ENCODE measurements around the gene TNFRSF1B.

Gene TNFRSF1B

DNA sequence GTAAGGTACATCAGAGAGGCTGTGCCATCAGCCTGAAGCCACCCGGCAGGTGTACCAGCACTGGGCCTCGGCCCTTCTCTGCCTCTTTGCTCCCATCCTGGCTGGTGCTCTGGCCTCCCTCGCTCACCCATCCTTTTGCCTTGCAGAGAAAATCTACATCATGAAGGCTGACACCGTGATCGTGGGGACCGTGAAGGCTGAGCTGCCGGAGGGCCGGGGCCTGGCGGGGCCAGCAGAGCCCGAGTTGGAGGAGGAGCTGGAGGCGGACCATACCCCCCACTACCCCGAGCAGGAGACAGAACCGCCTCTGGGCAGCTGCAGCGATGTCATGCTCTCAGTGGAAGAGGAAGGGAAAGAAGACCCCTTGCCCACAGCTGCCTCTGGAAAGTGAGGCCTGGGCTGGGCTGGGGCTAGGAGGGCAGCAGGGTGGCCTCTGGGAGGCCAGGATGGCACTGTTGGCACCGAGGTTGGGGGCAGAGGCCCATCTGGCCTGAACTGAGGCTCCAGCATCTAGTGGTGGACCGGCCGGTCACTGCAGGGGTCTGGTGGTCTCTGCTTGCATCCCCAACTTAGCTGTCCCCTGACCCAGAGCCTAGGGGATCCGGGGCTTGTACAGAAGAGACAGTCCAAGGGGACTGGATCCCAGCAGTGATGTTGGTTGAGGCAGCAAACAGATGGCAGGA is 24.5 kb upstream of the TNFRSF1B start:
- DNase-seq, result no peak

DNA sequence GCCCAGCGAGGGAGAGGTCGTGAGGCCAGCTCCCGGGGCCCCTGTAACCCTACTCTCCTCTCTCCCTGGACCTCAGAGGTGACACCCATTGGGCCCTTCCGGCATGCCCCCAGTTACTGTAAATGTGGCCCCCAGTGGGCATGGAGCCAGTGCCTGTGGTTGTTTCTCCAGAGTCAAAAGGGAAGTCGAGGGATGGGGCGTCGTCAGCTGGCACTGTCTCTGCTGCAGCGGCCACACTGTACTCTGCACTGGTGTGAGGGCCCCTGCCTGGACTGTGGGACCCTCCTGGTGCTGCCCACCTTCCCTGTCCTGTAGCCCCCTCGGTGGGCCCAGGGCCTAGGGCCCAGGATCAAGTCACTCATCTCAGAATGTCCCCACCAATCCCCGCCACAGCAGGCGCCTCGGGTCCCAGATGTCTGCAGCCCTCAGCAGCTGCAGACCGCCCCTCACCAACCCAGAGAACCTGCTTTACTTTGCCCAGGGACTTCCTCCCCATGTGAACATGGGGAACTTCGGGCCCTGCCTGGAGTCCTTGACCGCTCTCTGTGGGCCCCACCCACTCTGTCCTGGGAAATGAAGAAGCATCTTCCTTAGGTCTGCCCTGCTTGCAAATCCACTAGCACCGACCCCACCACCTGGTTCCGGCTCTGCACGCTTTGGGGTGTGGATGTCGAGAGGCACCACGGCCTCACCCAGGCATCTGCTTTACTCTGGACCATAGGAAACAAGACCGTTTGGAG is 23.7 kb upstream of the TNFRSF1B start:
- DNase-seq, result no peak

DNA sequence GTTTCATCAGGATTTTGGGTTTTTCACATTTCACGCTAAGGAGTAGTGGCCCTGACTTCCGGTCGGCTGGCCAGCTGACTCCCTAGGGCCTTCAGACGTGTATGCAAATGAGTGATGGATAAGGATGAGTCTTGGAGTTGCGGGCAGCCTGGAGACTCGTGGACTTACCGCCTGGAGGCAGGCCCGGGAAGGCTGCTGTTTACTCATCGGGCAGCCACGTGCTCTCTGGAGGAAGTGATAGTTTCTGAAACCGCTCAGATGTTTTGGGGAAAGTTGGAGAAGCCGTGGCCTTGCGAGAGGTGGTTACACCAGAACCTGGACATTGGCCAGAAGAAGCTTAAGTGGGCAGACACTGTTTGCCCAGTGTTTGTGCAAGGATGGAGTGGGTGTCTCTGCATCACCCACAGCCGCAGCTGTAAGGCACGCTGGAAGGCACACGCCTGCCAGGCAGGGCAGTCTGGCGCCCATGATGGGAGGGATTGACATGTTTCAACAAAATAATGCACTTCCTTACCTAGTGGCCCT is 23.1 kb upstream of the TNFRSF1B start:
- no peak for DNase-seq

DNA sequence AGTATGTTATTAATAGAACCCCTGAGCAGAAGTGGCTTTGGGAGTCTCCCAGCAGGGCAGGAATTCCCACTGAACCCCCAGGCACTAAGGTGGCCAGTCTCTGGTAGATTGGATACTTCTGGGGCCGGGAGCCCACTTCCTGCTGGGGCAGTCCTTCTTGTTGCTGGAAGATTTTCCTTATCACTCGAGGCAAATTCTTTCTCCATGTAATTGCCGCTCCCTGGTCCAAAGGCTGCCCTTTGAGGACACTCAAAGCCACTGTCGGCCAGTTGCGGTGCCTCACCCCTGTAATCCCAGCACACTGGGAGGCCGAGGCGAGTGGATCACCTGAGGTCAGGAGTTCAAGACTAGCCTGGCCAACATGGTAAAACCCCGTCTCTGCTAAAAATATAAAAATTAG is 22.6 kb upstream of the TNFRSF1B start:
- DNase-seq, result no peak

DNA sequence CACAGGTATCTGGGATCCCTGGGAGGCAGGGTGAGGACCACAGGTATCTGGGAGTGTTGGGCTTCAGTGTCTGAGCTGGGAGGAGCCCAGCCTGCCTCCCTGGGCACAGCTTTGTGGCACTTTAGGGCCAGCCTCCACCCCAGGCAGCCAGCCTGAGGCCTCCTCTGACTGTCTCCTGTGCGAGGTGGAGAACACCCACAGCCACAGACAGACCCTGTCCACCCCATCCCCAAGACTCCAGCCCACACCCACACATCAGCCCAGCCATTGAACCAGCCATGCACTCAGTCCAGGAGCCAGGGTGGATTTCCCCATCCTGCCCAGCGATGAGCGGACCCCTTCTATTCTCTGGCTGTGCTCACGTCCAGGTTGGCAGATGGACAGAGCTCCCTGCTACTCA is 21.8 kb upstream of the TNFRSF1B start:
- no peak for DNase-seq

DNA sequence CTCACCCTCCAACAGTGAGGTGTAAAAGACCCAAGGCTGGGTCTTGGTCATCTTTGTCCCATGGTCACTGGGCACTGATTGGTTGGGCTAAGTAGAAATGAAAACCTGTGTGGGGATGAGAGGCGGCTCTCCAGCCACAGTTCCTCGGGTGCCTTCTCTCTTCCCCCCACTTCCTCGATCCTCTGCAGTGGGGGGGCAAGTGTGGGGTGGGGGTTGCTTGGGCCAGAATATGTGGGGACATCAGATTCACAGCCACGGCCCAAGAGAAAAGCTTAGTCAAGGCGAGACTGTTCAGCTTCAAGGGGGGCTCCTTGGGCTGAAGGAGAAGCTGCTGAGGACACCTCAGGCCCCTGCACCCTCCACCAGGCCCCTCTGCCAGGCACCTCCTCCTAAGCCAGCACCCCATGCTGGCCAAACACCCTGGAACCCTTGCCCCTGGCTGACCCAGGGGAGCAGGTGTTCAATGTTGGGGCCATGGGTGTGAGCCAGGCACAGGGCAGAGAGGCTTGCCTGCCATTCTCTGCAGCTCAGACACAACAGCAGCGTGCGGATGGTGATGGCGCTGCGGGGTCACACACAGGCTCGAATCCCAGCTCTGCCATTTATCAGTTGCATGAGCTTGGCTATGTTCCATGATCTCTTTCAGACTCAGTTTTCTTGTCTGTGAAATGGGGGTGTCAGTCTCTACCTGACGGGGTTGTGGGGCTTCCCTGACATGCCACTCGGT is 21.0 kb upstream of the TNFRSF1B start:
- no peak for DNase-seq

DNA sequence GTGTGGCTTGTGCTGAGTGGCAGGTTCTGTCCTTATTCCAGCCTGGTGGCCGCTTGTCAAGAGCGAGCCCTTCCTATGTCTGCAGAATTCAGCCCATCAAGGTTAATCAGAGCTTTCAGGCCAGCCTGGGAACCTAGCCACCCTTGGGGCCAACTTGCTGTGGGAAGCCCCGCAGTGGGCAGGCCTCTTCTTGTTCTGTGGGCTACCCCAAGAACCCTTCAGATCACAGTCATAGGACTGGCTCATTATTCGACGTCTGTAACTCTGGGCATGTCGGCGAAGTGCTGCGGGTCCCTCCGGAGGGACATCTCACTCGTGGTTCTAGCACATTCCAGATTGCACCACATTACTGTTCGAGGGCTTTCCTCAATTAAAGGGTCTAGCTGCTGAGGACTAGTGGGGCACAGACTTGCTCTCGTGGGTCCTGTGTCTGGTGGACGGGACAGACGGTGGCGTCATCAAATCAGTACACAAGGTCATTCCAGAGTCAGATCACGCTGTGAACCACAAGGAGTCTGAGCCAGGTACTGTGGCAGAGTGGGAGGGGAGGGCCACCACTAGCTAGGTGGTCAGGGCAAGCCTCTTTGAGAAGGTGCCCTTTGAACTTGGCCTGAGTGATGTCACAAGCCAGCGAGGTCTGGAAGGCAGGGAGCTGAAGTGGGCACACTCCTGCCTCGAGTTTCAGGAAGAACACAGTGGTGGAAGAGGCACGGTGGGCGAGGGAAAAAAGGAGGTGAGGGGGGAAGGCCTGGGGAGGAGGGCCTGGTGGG is 20.3 kb upstream of the TNFRSF1B start:
- no peak for DNase-seq

DNA sequence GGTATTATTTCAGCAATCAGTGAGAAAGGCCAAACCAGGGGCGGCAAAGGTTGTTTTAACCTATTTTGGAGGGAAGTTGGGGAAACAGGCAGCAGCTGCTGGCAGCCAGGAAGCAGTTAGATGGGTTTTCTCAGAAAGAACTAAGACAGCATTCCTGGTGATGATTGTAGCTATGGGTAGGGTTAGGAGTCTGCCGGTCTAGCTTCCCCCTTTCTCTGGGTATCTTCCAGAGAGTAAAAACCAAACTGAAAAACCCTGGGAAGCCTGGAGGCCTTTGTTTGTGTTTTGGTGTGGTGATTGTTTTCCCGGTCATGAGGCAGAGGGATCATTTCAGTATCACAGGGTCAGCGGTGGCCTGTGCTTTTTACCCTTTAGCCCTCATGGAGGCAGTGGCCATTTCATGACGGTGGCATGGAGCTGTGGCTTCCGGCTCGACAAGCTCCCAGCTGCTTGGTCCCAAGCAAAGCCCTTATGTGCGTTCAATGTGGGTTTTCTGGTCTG is 19.5 kb upstream of the TNFRSF1B start:
- DNase-seq, result no peak

DNA sequence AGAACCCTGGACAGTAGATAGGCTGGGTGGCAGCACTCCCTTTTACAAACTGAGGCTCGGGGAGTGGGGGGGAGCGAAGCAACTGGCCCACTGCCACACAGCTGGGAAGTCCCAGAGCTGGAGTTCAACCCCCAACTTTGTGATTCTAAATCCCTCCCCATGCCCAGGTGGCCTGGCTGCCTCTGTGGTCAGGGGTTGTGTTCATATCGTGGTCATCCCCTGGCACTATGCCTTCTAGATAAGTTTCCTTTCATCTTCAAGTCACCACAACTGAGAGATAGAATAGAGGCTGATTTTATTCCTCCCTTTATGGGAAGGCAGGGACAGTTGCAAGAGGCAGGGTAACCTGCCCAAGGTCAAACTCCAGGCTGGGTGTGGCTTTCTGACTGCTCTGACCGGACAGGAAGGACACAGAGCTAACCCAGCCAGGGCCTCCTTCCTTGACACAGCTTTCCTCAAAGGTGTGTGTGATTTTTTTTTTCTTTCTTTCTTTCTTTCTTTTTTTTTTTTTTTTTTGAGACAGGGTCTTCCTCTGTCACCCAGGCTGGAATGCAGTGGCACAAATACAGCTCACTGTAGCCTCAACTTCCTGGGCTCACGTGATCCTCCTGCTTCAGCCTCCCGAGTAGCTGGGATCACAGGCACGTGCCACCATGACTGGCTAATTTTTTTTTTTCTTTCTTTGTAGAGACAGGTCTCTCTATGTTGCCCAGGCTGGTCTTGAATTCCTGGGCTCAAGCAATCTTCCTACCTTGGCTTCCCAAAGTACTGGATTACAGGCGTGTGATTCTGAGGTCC is 18.4 kb upstream of the TNFRSF1B start:
- DNase-seq, result no peak

DNA sequence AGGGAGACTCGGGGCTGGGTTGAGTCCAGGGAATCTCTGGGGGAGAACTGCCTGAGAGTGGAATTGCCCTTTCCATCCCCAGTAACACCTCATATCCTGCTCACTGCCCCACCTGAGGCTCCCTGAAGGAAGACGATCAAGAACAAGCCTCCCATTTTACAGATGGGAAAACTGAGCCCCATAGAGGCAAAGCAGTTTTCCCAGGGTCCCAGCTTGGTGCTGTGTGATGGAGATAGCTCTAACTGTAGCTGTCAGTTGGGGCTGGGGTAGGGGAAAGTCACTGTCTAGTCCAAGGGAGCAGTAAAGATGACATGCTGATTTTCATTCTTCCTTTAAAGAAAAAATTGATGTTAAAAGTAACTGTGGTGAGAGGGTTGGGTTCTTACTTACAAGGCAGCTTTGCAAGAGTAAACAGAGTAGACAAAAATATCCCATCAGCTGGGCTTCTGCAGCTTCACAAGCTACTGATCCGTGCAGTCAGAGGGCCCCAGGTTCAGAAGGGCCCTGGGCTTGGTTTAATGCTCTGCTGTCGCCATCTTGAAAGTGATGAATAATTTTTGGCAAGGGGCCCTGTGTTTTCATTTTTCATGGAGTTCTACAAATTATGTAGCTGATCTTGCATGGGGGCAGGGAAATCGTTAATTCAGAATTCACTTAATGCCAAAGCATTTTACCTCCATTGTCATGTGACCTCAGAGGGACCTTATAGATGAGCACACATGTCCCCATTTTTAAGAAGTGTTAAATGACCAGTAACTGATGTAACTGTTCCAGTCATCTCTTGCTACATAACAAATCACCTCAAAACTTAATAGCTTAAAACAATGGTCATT is 17.6 kb upstream of the TNFRSF1B start:
- no peak for DNase-seq

DNA sequence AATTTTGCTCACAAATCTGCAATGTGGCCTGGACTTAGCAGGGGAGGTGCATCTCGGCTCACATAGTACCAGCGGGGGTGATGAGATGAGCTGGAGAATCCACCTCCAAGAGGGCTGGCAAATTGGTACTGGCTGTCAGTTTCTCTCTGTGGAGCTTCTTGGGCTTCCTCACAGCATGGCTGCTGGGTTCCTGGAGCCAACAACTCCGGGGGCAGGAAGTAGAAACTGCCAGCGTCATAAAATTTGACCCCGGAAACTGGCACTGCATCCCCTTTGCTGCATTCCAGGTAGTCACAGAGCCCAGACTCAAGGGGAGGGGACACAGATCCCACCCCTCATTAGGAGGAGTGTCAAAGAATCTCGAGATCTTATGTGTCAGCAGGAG is 17.0 kb upstream of the TNFRSF1B start:
- DNase-seq, result no peak

DNA sequence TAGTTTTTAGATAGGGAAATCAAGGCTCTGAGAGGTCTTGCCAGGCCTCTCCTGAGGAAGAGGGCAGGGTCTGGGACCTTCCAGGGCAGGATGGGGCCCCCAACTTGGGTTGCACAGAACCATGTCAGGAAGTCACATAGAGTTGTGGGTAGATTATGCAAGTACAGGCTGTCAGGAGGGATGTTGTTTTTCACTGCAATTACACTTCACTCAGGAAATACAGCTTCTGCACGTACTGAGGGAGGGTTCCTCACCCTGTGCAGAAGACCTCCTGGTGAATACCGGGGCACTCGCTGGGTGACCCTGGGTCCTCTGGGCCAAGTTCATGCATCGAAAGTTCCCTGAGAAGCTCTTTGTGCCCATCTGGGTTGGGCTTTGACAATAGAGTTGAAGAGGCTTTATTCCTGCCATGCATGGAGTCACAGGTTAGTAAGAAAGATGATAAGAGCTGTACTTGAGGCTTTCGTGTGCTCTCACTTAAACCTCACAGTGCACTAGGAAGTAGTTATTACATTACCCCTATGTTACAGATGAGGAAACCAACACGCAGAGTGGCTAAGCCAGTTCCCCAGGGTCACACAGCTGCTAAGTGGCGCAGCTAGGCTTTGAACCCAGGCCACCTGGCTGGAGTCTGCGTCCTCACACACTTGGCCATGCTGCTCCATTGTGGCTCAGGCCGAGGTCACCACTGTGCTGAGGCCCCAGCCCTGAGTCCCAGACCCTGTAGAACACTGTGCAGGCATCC is 16.2 kb upstream of the TNFRSF1B start:
- no peak for DNase-seq

DNA sequence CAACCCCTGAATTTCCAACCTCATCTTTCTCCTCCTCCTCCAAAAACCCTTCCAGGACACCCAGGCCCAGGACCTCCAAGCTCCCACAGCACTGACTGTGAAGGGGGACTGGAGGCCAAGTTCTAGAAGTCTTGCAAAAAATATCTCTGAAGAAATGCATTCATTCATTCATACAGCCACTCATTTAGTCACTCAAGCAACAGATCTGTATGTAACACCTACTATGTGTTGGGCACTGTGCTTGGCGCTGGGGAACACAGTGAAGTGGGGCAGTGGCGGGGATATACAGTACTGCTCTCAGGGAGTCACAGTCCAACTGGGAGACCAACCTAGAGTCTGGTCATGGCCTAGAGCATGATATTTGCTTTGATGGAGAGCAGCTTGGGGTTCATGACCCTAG is 15.3 kb upstream of the TNFRSF1B start:
- no peak for DNase-seq

DNA sequence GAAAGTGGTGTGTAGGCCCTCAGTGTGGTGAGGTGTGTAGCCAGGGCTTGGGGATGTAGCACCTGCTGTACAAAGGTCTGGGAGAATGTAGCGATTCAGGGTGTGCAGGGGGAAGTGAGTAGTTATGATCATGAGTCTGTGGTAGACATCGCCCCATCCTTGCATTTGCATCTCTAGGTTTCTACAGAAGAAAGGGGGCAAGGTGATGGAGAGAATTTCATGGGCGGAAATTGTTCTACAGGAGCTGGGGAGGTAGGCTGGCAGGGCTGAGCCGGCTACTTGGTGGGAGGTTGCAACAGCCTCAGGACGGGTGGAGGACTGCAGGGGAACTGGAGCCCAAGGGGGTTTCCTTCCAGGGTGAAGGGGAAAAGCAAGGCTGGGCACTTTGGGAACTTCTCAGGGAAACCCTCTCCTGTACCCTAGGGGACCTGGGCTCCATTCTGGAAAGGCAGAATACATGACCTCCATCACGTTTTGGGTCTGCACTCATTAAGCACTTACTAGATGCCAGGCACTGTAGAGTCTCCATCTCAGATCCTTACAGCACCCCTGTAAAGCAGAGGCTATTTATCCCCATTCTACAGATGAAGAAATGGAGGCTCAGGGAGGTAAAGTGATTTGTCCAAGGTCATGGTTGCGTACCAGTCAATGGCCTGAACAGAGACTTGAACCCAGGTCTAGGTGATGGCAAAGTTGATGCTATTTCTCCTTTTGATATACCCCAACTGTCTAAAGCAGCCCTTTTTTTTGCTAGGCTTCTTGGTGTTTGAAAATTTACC is 14.5 kb upstream of the TNFRSF1B start:
- no peak for DNase-seq

DNA sequence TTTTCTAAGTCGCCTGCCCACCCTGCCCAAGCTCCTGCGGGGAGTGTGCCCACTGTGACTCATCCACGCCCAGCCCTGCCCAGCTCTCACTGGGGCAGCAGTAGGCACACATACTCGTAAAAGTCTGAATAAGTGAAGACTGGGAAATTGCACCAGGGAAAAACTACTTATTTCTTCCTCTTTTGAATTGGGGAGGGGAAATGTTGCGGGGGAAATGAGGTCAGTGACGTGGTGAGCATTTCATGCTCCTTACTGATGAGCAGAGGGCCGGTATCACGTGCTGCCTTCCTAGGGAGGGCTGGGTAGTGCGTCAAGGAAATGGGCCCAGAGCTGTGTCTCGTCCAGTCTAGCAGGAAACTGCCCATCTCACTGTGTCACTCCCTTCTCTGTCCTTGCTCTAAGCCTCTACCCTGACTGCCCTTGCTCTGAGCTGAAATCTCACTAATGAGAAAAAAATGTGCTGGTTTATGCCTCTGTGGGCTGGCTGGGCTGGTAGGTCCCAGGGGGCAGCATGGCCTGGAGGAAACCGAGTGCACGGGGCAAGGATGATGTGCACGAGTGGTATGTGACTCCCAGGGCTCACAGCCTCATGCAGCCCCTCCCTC is 13.5 kb upstream of the TNFRSF1B start:
- DNase-seq, result no peak

DNA sequence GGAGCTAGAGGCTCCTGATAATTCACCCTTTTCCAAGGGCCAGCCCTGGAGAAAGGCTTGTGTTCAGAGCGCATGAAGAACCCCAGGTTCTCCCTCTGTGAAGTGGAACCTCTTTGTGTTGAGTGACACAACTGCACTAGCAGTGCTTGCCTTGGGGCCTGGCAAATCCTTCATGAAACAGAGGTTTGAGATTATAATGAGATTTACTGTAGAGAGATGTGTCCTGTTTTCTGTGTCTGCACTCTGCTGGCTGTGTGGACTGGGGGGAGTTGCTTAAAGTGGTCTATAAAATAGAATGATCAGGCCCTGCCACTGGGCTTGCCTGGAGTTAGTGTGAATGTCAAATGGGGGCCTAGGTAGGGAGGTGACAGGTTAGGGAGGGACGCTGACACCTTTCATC is 11.5 kb upstream of the TNFRSF1B start:
- DNase-seq, result no peak

DNA sequence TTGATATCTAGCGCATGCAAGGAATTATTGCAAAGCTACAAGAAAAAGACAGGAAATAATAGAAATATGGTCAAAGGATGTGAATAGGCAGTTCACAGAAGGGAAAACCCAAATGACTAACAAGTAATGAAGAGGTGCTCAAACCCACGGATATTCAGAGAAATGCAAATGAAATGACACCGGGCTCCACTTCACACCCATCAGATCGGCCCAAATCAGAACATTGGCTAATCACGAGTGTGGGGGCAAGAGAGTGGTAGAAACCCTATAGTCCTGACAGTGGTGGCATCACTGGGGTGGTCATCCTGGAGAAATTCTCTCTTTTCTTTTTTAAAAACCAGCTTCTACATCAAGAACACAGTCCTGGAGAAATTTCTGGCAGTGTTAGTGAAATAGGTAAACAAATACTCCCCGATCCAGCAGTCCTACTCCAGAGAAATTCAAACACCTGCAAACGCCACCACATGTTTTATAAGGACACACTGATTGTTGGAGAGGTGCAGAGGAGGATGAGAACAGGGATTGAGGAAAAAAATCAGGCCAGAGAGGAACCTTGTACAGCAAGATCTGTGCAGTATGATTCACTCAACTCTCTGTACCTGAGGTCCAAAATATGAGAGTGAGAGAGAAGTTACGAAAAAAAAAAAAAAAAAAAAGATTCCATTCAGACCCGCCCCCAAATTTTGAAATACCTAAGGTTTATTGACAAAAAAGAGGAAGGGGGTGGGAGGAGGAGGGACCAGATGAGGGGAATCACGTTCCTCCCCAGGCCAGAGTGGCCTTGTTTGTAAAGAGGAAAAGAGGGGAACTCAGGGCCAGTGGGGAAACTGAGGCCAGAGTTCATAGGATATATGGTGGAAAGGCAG is 9.2 kb upstream of the TNFRSF1B start:
- no peak for DNase-seq
